Common myeloid progenitor, CD34-positive (primary cell): Measurements from ENCODE around the gene SNX20.

Experiments used
- CTCF ChIA-PET: fragments of 350-600 bp; sonication (Branson Sonifier 250); formaldehyde crosslinking; loops from one replicate; lab custom pipeline; 2021; ENCODE audit warnings: antibody characterized with exemption; lab: Charles Lee
- POLR2A ChIA-PET: fragments of 350-600 bp; sonication (Branson Sonifier 250); formaldehyde crosslinking; loops from one replicate; lab custom pipeline; 2021; ENCODE audit warnings: antibody characterized with exemption; lab: Charles Lee
- DNase-seq, 3 donors: peaks; one replicate each; pipeline versions ENCODE4 v3.0.0 to v3.0.0-alpha.2; 2013
- H3K27ac ChIP-seq, 2 experiments: 1 replicate in 1 of 2; 2 replicates in 1 of 2; pipeline ENCODE4 v1.7.0; 2013; ENCODE audit warnings: inconsistent platforms in 2 of 2, low read length in 2 of 2, mild to moderate bottlenecking in 2 of 2, low read depth in 1 of 2, moderate library complexity in 1 of 2; ENCODE audit not compliant: severe bottlenecking in 2 of 2, insufficient read depth in 1 of 2, poor library complexity in 1 of 2
- H3K27me3 ChIP-seq, 5 experiments: replicated peaks in 2 of 5; 1 replicate in 3 of 5; 2 replicates in 2 of 5; pipeline versions ENCODE4 v1.6.1 to v1.7.0; 2013; ENCODE audit warnings: low read length in 4 of 5, mild to moderate bottlenecking in 2 of 5, moderate library complexity in 2 of 5, inconsistent platforms in 1 of 5; ENCODE audit not compliant: insufficient read depth in 5 of 5, control insufficient read depth in 4 of 5
- H3K36me3 ChIP-seq, 4 experiments: 1 replicate in 2 of 4; 2 replicates in 2 of 4; pipeline versions ENCODE4 v1.6.1 to v1.7.0; 2013; ENCODE audit warnings: low read length in 3 of 4, control low read depth in 1 of 4, mild to moderate bottlenecking in 1 of 4; ENCODE audit not compliant: control insufficient read depth in 4 of 4, insufficient read depth in 4 of 4
- H3K4me1 ChIP-seq, 4 experiments: 1 replicate in 3 of 4; 2 replicates in 1 of 4; pipeline versions ENCODE4 v1.6.1 to v1.7.1; 2013; ENCODE audit warnings: low read length in 3 of 4, mild to moderate bottlenecking in 3 of 4, control low read depth in 1 of 4, inconsistent platforms in 1 of 4, moderate library complexity in 1 of 4; ENCODE audit not compliant: control insufficient read depth in 4 of 4, insufficient read depth in 4 of 4; ENCODE audit errors: control extremely low read depth in 1 of 4
- H3K4me3 ChIP-seq, 7 experiments: 1 replicate in 4 of 7; 2 replicates in 3 of 7; pipeline versions ENCODE4 v1.5.1 to v1.7.0; 2013; ENCODE audit warnings: mild to moderate bottlenecking in 7 of 7, low read length in 6 of 7, moderate library complexity in 6 of 7, inconsistent platforms in 2 of 7, low read depth in 2 of 7, control low read depth in 1 of 7; ENCODE audit not compliant: insufficient read depth in 4 of 7, control insufficient read depth in 1 of 7; ENCODE audit errors: extremely low read depth in 1 of 7
- H3K9me3 ChIP-seq, 5 experiments: 1 replicate in 4 of 5; 2 replicates in 1 of 5; pipeline versions ENCODE4 v1.6.1 to v1.7.1; 2013; ENCODE audit warnings: low read length in 4 of 5, mild to moderate bottlenecking in 2 of 5, inconsistent platforms in 1 of 5, low read depth in 1 of 5, moderate library complexity in 1 of 5; ENCODE audit not compliant: control insufficient read depth in 4 of 5, insufficient read depth in 2 of 5; ENCODE audit errors: control extremely low read depth in 1 of 5
- WGBS: methylation state at CpG from one replicate; pipeline ENCODE4 v1.1.5; 2013; ENCODE audit not compliant: insufficient coverage; 5-methylcytosine and 5-hydroxymethylcytosine counted together

Gene SNX20

DNA sequence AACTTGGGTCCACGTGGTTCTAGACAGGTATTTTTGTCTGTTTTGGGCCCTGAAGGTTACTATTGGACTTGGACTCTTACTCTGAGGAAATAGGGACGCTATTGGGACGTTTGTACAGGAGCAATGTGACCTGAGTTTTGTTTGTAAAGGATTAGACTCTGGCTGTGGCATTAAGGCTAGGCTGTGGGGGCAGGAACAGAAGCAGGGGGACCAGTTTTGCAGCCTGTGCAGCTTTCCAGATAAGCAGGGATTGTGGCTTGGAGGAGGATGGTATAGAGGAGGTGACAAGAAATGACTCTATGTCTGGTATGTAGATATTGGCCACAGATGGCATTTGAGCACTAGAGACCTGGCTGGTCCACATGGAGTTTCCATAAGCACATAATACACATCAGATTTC, 25.1 kb upstream of the SNX20 start:
- DNase-seq: no peak
- H3K4me3 ChIP-seq: no peak overlapping the region
- H3K9me3 ChIP-seq: peaks cover 0 to 11% (median 6%) of the 10 kb centered on the region in 5 experiments
- 76% methylated on average over 3 of the region's 3 CpGs for WGBS
- no peaks in the 10 kb centered on the region for H3K27me3 ChIP-seq
- peaks cover 0 to 2% (median 0%) of the 10 kb centered on the region in 4 experiments for H3K36me3 ChIP-seq
- POLR2A ChIA-PET: no interaction called here
- CTCF ChIA-PET: interaction anchor here (0.7 kb wide), 1 partner anchor 39 kb away, joined by 3 read pairs; no protein-coding TSS in a partner anchor
- H3K27ac ChIP-seq: no peak overlapping the region
- H3K4me1 ChIP-seq: peaks cover 20 to 58% (median 50%) of the 10 kb centered on the region in 4 experiments

DNA sequence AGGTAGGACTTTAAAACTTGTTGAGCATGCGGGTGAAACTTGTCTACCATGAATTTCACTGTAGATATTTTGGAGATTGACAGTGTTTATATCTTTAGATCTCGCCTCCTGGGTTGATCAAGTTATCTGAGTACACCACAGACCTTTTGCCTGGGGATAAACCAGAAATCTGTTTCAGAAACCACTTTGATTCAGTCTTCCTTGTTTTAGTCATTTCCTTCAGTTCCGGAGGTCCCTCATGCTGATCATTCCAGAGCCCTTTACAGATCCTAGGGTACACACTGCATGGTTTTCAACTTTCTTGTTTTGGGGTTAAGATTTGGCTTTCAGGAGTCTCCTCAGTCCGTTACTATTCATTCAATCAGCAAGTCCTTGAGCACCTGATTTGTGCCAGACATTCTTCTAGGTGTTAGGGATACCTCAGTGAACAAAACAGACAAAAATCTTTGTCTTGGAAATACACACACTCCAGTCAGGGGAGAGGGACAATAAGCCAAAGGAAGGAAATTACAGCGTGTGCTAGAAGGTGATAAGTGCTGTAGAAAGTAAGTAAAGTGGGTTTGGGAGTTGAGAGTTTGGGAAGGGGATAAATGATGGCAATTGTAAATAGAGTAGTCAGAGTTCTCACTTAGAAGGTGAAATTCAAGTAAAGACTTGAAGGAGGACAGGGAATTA, 24.5 kb upstream of the SNX20 start:
- Histone ChIP-seq H3K27ac (no peak overlapping the region), H3K4me3 (no peak overlapping the region), H3K9me3 (peaks cover 0 to 11% (median 6%) of the 10 kb centered on the region in 5 experiments), H3K4me1 (peaks cover 20 to 54% (median 44%) of the 10 kb centered on the region in 4 experiments), H3K27me3 (no peaks in the 10 kb centered on the region), H3K36me3 (peaks cover 0 to 2% (median 0%) of the 10 kb centered on the region in 4 experiments)
- ChIA-PET CTCF (interaction anchor here (0.7 to 1.1 kb wide), 2 partner anchors 13 to 38 kb away, joined by 3 read pairs; no protein-coding TSS in a partner anchor), POLR2A (no interaction called here)
- 27% methylated on average over 4 of the region's 5 CpGs for WGBS
- no peak for DNase-seq

DNA sequence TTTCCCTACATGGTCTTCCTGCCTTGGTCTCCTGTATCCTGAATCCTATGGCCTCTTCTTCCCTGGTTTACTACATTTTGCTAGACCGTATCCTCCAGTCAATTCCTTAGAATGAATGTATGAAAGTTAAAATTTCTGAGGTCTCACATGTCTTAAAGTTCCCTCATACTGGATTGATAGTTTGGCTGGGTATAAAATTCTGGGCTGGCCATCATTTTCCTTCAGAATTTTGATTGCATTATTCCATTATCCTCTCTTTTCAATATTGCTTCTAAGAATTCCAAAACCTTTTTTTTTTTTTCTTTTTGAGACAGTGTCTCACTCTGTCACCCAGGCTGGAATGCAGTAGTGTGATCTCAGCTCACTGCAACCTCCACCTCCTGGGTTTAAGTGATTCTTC, 23.1 kb upstream of the SNX20 start:
- ChIA-PET CTCF (interaction anchor here (1.1 to 2.1 kb wide), 4 partner anchors 9 to 39 kb away, joined by 3 to 11 read pairs (median 7); no protein-coding TSS in a partner anchor), POLR2A (no interaction called here)
- Histone ChIP-seq H3K27me3 (no peaks in the 10 kb centered on the region), H3K4me3 (no peak overlapping the region), H3K4me1 (peaks cover 10 to 40% (median 33%) of the 10 kb centered on the region in 4 experiments), H3K9me3 (peaks cover 0 to 11% (median 6%) of the 10 kb centered on the region in 5 experiments), H3K27ac (no peak overlapping the region), H3K36me3 (peaks cover 0 to 2% (median 0%) of the 10 kb centered on the region in 4 experiments)
- no peak for DNase-seq
- WGBS: 100% methylated on average over 1 of the region's 1 CpG

DNA sequence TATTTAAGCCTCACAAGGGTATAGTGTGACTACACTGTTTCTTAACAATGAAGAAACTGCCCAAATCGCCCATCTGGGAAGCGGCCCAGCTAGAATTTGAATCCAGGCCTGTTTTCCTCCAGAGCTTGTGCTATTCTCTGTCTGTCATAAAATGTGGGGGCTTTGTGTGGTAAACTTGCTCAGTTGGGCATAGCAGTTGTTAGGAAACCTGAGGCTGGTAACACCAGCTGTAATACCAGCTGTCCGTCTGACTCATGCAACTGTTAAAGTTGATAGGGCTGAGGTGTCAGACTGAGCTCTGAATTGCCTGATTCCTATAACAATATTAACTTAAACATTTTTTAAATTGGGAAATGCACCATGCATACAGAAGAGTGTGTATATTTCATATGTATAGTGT, 21.6 kb upstream of the SNX20 start:
- H3K27me3 ChIP-seq: no peaks in the 10 kb centered on the region
- no peak overlapping the region for H3K4me3 ChIP-seq
- WGBS: 40% methylated on average over 2 of the region's 3 CpGs
- H3K36me3 ChIP-seq: no peaks in the 10 kb centered on the region
- CTCF ChIA-PET: interaction anchor here (0.6 to 2.1 kb wide), 8 partner anchors 11 to 415 kb away, joined by 3 to 11 read pairs (median 5); no protein-coding TSS in a partner anchor
- H3K4me1 ChIP-seq: peaks cover 4 to 37% (median 27%) of the 10 kb centered on the region in 4 experiments
- POLR2A ChIA-PET: interaction anchor here (1.3 to 1.4 kb wide), 2 partner anchors 17 to 19 kb away, joined by 3 to 4 read pairs; no protein-coding TSS in a partner anchor
- H3K27ac ChIP-seq: peak overlapping the region in 1 of 2 experiments; percentile 37
- H3K9me3 ChIP-seq: peaks cover 0 to 11% (median 6%) of the 10 kb centered on the region in 5 experiments
- peak in 2 of 3 donors; percentile 92 to 95 for DNase-seq

DNA sequence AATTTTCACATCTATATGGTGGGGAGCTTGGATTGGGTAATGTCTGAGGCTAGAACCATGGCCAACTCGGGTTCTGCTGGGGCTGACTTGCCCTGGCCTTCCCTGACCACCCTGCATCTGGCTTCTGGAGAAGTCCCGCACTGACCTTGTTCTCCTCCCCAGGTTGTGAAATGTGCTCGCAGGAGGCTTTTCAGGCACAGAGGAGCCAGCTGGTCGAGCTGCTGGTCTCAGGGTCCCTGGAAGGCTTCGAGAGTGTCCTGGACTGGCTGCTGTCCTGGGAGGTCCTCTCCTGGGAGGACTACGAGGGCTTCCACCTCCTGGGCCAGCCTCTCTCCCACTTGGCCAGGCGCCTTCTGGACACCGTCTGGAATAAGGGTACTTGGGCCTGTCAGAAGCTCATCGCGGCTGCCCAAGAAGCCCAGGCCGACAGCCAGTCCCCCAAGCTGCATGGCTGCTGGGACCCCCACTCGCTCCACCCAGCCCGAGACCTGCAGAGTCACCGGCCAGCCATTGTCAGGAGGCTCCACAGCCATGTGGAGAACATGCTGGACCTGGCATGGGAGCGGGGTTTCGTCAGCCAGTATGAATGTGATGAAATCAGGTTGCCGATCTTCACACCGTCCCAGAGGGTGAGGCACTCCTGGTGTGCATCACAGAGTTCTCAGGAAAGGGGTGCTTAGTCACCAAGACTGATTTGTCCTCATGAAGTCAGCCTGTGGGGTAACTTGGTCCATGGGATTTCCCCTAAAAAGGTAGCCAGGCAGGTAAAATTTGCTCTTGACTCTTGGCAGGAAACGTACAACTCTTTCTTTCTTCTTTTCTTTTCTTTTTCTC, 18.4 kb upstream of the SNX20 start:
- Histone ChIP-seq H3K4me1 (peaks cover 6 to 49% (median 45%) of the 10 kb centered on the region in 4 experiments), H3K27me3 (no peaks in the 10 kb centered on the region), H3K27ac (no peak overlapping the region), H3K4me3 (no peak overlapping the region), H3K36me3 (no peaks in the 10 kb centered on the region), H3K9me3 (peaks cover 0 to 9% (median 6%) of the 10 kb centered on the region in 5 experiments)
- WGBS: 89% methylated on average over 19 of the region's 19 CpGs
- ChIA-PET CTCF (interaction anchor here (0.8 to 3.9 kb wide), 6 partner anchors 10 to 47 kb away, joined by 3 to 14 read pairs (median 4); no protein-coding TSS in a partner anchor), POLR2A (no interaction called here)
- DNase-seq: no peak

DNA sequence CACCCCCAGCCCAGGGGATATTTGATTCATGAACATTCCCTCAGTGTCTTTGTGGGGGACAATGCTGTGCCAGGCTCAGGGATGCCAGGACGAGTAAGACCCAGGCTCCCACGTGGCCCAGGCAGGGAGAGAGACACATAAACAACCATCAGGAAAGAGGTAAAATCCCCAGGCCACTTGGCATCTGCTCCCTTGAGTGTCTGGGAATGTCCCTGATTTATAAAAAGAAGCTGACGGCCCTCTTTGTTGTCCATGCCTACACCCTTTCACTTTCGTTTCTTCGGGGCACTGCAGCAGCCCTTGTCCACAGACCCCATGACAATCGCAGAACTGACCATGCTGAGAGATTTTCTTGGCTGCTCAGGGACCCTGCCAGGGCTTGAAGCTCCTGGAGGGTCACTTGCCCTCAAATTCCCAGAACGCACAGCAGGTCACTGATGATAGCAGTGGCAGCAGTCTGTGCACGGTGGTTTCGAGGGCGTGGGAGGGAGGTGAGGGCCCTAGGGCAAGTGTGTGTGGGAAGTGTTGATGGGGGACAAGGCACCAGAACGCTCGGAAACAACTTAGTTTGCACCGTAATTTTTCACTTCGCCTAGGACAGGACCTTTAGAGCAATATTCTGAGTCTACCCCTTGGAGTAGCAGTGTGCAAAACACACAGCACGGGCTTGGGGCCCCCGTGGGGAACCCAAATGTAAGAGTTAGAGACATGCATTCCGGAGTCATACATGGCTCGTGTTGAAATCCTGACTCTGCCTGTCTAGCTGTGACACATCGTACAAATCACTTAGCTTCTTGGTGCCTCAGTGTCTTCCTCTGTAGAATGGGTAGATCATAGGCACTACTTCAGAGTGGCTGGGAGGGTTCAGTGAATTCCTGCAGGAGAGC, 17.0 kb upstream of the SNX20 start:
- CTCF ChIA-PET: interaction anchor here (0.7 to 4.3 kb wide), 6 partner anchors 13 to 109 kb away, joined by 3 to 17 read pairs (median 10); no protein-coding TSS in a partner anchor
- 57% methylated on average over 12 of the region's 19 CpGs for WGBS
- Histone ChIP-seq H3K27me3 (no peaks in the 10 kb centered on the region), H3K27ac (no peak overlapping the region), H3K4me1 (peaks cover 6 to 60% (median 52%) of the 10 kb centered on the region in 4 experiments), H3K4me3 (peak overlapping the region in 5 of 7 experiments; percentile 18 to 81 (median 59)), H3K9me3 (no peaks in the 10 kb centered on the region), H3K36me3 (no peaks in the 10 kb centered on the region)
- POLR2A ChIA-PET: interaction anchor here (0.8 kb wide), 1 partner anchor 14 kb away, joined by 6 read pairs; no protein-coding TSS in a partner anchor
- DNase-seq: peak in 2 of 3 donors; percentile 70 to 71
